GM21717 (cell line): ENCODE results near the gene KRTAP10-8.
"Not testable (repeated sequence)": the region's sequence is repeated elsewhere in the genome, so short reads cannot be mapped to it uniquely, and the experiment has no call there.

Experiments
- ATAC-seq: cut with Tn5 transposase; IDR thresholded peaks from one replicate; pipeline ENCODE4 v1.9.1; 2021; ENCODE audit warnings: mild to moderate bottlenecking, moderate library complexity; ENCODE audit not compliant: unreplicated experiment

KRTAP10-8 gene

DNA sequence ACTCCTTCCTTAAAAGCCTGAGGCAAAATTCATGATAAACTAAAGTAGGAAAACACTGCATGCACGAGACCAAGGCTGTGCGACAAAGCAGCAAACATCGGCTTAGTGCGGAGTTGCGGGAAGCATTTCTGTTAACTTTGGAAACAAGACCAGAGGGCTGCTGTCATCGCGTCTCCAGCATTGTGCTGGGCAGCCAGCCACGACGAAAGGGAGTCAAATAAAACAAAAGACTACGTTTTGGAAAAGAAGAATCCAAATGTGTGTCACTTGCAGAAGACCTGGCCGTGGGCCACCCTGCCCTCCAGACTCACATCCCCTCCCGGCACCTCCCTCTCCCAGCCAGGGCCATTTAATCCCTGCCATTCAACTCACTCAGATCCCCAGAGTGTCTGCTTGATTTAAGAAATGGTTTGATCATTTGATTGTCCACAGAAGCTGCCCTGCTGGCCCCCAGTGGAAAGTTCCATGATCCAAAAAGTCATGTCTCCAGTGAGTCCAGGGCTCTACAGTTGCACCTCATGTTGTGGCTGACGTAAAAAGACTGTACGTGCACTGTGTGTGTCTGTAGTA lies 31.9 kb downstream of the KRTAP10-8 start:
- ATAC-seq = no peak

- no peak for ATAC-seq
These were observed 33.0 kb downstream of the KRTAP10-8 start for GRCh38 chr21:44644878-44645277.

- ATAC-seq = not testable (repeated sequence)
These were observed 34.7 kb downstream of the KRTAP10-8 start, which contains the start of gene KRTAP10-11 for GRCh38 chr21:44646366-44647221. TSS of gene KRTAP10-11 (plus strand) at chr21:44646414. CDS start at chr21:44646459, 45 bp downstream.

DNA sequence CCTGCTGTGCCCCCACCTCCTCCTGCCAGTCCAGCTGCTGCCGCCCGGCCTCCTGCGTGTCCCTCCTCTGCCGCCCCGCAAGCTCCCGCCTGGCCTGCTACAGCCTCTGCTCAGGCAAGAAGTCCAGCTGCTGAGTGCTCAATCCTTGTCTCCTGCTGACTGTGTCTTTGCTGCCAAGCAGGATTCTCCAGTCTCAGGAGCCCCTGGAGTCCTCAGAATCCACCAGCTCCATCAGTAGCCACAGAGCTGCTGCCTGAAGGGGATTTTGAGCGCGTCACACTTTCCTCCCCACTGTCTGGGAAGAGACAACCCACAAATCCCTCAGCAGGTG lies 35.3 kb downstream of the KRTAP10-8 start:
- ATAC-seq = no peak

DNA sequence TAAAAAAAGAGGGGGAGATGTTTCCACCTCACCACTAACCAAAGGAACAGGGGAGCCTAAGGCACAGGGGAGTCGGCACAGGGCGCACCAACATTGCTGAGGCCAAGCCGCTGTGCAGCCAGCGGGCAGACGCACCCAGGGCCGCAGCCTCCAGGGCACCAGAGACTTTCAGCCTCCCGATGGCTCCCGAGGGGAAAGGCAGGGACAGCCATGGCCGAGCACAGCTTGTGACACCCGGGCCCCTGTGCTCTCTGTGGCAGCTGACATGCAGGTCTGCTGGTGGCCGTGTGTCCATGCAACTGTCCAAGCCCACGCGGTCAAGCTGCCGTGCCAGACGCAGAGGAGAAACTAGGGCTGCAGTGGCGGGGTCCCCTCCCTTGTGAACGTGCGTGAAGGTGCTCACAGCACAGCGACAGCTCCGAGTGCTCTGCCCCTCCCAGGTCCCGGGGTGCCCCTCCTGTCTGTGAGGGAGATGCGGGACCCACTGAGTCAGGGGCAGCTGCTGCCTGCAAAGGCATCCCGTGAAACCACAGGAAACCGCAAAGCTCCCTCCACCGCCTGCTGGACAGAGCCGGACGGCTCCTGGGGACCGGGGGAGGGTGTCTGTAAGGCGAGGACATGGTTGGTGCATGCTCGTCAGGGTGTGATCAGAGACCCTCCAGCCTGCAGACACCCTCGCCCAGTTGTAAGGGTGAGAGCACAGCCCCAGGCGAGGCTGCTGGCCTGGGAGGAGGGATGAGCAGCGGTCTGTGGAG lies 36.9 kb downstream of the KRTAP10-8 start:
- ATAC-seq = no peak

GRCh38 chr21:44649521-44650100 lies 37.7 kb downstream of the KRTAP10-8 start:
- ATAC-seq = no peak

DNA sequence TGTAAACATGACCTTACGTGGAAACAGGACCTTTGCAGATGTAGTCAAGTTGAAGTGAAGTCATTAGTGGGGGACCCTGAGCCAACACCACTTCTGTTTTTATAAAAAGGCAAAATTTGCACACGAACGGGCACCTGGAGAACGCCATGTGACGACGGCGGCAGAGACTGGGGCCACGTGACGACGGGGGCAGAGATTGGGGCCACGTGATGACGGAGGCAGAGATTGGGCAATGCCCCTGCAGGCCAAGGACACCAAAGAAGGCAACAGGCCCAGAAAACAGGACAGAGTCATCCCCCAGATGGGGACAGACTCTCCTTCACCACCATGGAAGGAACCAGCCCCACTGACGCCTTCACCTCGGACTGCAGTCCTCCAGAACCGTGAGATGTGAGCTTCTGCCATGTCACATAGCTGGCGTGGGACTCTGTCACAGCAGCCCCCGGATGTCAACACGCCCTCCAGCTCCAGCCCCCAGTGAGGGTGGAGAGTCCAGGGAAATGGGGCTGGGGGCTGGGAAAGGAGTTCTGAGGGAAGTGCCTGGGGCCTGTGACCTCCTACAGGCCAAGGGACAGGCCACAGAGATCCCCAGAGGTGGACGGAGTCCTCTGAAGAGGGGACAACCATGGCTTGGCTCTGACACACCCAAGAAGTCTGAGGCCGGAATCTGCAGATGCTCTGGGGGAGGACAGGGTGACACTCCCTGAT lies 38.5 kb downstream of the KRTAP10-8 start:
- no peak for ATAC-seq

GRCh38 chr21:44650973-44651675 lies 39.2 kb downstream of the KRTAP10-8 start:
- ATAC-seq = no peak

- ATAC-seq = no peak
These were observed 41.2 kb downstream of the KRTAP10-8 start for GRCh38 chr21:44653123-44653522.

DNA sequence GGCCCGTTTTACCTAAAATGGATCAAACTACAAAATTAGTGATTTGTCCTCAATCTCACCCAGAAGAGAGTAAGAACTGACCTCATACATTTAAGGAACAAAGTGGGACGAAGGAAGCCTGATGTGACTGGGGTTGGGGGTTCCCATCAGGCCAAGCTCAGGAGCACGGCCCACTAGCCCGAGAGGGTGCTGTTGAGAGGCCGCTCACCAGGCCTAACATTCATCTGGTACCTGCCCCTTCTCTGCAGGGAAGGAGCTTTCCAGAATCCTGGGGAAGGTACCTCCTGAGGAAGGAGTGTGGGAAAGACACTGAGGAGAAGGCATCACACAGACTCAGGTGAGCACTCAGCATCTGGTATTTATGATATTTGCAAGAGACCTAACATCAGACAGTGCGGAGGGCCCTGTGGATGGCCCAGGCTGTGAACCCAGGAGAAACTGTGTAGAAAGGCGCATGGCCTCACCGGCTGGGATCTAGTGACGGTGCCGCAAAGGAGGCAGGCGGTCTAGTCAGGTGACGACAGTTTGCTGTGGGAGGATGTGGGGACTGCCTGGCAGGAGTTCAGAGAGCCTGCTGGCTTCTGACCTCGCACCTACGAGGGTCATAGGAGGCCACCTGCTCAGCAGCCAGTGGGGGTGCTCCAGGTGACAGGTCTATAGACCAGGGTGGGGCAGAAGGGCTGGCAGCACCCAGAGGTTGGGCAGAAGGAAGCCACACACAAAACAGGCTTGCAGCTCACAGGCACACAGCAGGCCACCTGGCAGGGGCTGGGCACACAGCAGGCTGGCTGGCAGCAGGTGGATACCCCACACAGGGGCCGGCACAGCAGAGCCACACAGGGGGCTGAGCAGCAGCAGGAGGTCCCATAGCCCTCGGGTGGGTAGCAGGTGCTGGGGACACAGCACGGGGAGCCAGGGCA lies 42.0 kb downstream of the KRTAP10-8 start:
- ATAC-seq = no peak

GRCh38 chr21:44654576-44655175 lies 42.8 kb downstream of the KRTAP10-8 start, which contains the start of gene KRTAP12-4:
TSS of gene KRTAP12-4 (minus strand) at chr21:44654659. CDS start at chr21:44654614, 45 bp downstream.
- no peak for ATAC-seq

GRCh38 chr21:44656868-44657267 lies 45.0 kb downstream of the KRTAP10-8 start:
- no peak for ATAC-seq

GRCh38 chr21:44657635-44658540 lies 46.0 kb downstream of the KRTAP10-8 start, which contains the start of gene KRTAP12-3:
TSS of gene KRTAP12-3 (plus strand) at chr21:44657932. CDS start at chr21:44657980, 48 bp downstream.
- no peak for ATAC-seq

DNA sequence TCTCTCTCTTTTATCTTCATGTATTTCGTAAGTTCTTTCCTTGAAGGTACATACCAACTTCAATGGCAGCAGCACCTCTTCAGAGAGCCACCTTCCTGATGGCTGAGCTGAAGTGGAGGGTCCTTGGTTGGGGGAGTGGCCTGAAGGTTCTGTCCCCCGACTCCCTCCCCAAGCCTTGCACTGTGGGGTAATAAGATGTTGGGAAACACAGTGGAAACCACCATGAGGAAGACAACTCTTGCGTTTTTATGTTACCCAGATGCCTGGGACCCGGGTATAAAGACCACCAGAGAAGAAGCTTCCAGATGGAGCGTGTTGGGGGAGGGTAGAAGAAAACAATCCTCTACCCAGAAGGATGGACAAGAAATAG lies 46.6 kb downstream of the KRTAP10-8 start:
- ATAC-seq = no peak

DNA sequence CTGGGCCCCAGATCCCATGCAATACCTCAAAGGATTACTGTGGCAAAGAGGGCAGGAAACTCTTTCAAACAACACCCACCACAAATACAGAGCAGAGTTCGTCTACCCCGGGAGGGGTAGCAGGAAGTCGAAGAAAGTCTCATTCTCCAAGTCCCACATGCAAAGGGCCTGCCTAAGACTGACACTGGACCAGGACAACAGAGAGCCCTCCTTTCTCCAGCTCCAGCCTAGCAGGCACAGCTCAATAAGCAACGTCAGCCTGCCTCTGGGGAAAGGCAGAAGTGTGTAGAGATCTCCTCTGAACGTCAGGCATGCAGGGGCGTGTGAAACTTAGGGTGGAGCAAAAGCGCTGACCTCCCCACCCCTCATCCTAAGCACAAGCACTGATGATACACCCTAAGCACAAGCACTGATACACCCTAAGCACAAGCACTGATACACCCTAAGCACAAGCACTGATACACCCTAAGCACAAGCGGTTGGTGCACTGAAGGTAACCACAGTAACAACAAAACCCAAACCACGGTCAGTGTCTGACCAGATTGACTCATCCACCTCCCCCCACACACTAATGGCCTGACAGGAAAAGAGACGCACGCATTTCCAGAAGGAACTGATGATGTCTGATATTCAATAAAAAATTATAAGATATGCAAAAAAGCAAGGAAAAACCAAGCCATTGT lies 47.2 kb downstream of the KRTAP10-8 start:
- no peak for ATAC-seq

DNA sequence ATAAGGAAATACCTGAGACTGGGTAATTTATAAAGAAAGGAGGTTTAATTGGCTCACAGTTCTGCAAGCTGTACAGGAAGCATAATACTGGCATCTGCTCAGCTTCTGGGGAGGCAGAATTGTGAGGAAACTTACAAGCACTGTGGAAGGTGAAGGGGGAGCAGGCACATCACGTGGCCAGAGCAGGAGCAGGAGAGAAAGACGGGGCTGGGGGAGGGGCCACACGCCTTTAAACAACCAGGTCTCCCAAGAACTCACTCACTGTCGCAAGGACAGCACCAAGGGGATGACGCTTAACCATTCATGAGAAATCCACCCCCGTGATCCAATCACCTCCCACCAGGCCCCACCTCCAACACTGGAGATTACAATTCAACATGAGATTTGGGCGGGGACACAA lies 49.7 kb downstream of the KRTAP10-8 start:
- not testable (repeated sequence) for ATAC-seq
